PC-9 (cell line): ENCODE results near the gene NEBL.

Experiments
- EZH2 ChIP-seq: fragments of 200-600 bp; sonication (generic); IDR thresholded peaks from 2 replicates; pipeline ENCODE4 v1.8.0; 2017; ENCODE audit warnings: antibody characterized with exemption, low read depth
- TF ChIP-seq, protein P1 (sequence below): fragments of 200-600 bp; sonication (generic); conservative IDR thresholded peaks from 2 replicates; pipeline ENCODE4 v1.6.1; 2017; ENCODE audit warnings: mixed run types, antibody characterized with exemption, mild to moderate bottlenecking, moderate library complexity

DNA sequence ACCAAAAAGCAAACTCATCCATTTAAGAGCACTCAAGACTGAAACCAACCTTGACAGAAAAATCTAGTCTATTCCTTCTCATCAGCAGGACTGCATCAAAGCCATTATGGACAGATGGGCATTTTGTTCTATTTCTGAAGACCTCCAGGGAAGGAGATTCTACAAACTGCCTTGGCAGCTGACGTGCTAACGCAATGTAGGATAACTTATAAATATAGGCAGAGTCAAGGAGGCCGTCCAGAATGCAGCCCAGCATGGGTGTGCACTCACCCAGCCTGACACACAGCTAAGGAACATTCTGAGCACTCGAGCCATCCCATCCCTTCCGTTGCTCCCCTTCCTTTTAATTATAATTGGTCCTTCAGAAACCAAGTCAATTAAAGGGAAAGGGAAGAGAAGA, 25.3 kb upstream of the NEBL start:
- no peak for TF ChIP-seq EZH2
- TF ChIP-seq, protein P1, sequence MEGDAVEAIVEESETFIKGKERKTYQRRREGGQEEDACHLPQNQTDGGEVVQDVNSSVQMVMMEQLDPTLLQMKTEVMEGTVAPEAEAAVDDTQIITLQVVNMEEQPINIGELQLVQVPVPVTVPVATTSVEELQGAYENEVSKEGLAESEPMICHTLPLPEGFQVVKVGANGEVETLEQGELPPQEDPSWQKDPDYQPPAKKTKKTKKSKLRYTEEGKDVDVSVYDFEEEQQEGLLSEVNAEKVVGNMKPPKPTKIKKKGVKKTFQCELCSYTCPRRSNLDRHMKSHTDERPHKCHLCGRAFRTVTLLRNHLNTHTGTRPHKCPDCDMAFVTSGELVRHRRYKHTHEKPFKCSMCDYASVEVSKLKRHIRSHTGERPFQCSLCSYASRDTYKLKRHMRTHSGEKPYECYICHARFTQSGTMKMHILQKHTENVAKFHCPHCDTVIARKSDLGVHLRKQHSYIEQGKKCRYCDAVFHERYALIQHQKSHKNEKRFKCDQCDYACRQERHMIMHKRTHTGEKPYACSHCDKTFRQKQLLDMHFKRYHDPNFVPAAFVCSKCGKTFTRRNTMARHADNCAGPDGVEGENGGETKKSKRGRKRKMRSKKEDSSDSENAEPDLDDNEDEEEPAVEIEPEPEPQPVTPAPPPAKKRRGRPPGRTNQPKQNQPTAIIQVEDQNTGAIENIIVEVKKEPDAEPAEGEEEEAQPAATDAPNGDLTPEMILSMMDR = no peak
